OCI-LY7 (cell line): ENCODE results near the gene AGBL3. TPM values are rescaled to one million over a fixed set of nuclear protein-coding genes. Genes with fewer than 3 reads are reported as not detected.

Experiments used
- BruUV-seq: library from RNA; stranded (reverse); fragments of 400-500 nt; replicated peaks from 2 replicates; lab custom pipeline; 2021; lab: Mats Ljungman, UMichigan
- CTCF ChIA-PET: fragments of 300-600 bp; sonication (Branson Sonifier 250); formaldehyde crosslinking; loops from one replicate; lab custom pipeline; 2022; ENCODE audit warnings: antibody characterized with exemption; ENCODE audit not compliant: unreplicated experiment; lab: Charles Lee
- POLR2A ChIA-PET: fragments of 300-600 bp; sonication (Branson Sonifier 250); formaldehyde crosslinking; loops from one replicate; lab custom pipeline; 2022; ENCODE audit warnings: antibody characterized with exemption; lab: Charles Lee
- DNase-seq: peaks from one replicate; pipeline ENCODE4 v3.0.0-alpha.2; 2015; ENCODE audit warnings: low spot score
- H2AFZ ChIP-seq: fragments of 200-600 bp; sonication (generic), shearing (Covaris generic); 2 replicates; pipeline ENCODE4 v1.6.1; 2014; ENCODE audit warnings: mild to moderate bottlenecking, antibody characterized with exemption, low read length, moderate library complexity
- H3K27ac ChIP-seq: fragments of 200-600 bp; sonication (generic); 2 replicates; pipeline ENCODE4 v1.5.1; 2014; ENCODE audit warnings: mixed run types, low read depth, mild to moderate bottlenecking, moderate library complexity, low read length, inconsistent platforms; ENCODE audit not compliant: poor library complexity, severe bottlenecking
- H3K36me3 ChIP-seq: fragments of 200-600 bp; sonication (generic); 2 replicates; pipeline ENCODE4 v1.6.1; 2014; ENCODE audit warnings: mild to moderate bottlenecking, antibody characterized with exemption, low read length, moderate library complexity, mixed read lengths; ENCODE audit not compliant: insufficient read depth
- H3K4me1 ChIP-seq: fragments of 200-600 bp; sonication (generic); 2 replicates; pipeline ENCODE4 v1.5.1; 2014; ENCODE audit warnings: mild to moderate bottlenecking, low read length; ENCODE audit not compliant: insufficient read depth, poor library complexity, severe bottlenecking
- H3K4me2 ChIP-seq: fragments of 200-600 bp; sonication (generic); 2 replicates; pipeline ENCODE4 v1.6.1; 2014; ENCODE audit warnings: mild to moderate bottlenecking, low read length
- H3K4me3 ChIP-seq: fragments of 200-600 bp; sonication (generic); 2 replicates; pipeline ENCODE4 v1.5.1; 2014; ENCODE audit warnings: mild to moderate bottlenecking, low read depth, low read length; ENCODE audit not compliant: poor library complexity, severe bottlenecking
- H3K79me2 ChIP-seq: fragments of 200-600 bp; sonication (generic); 2 replicates; pipeline ENCODE4 v1.6.1; 2016; ENCODE audit warnings: low read depth, mild to moderate bottlenecking, low read length, moderate library complexity, mixed read lengths; ENCODE audit not compliant: insufficient read depth
- H3K9me2 ChIP-seq: fragments of 200-600 bp; sonication (generic); 2 replicates; pipeline ENCODE4 v1.6.1; 2016; ENCODE audit warnings: mild to moderate bottlenecking, low read length, mixed read lengths; ENCODE audit not compliant: insufficient read depth
- H3K9me3 ChIP-seq: fragments of 200-600 bp; sonication (generic); 2 replicates; pipeline ENCODE4 v1.6.1; 2014; ENCODE audit warnings: mild to moderate bottlenecking, mixed run types, low read length, mixed read lengths
- H4K20me1 ChIP-seq: fragments of 200-600 bp; sonication (generic); 2 replicates; pipeline ENCODE4 v1.6.1; 2014; ENCODE audit warnings: mild to moderate bottlenecking, antibody characterized with exemption, low read length, moderate library complexity, mixed read lengths; ENCODE audit not compliant: insufficient read depth
- EZH2phosphoT487 ChIP-seq: fragments of 200-600 bp; sonication (generic); IDR thresholded peaks from 2 replicates; pipeline ENCODE4 v1.6.1; 2018; ENCODE audit warnings: low read depth, borderline replicate concordance, mild to moderate bottlenecking, mixed run types, antibody characterized with exemption, low read length, moderate library complexity, mixed read lengths
- intact Hi-C: fragments of 100-400 bp; cut with micrococcal nuclease; formaldehyde crosslinking; loops from one replicate; pipeline ENCODE4 v1.10.0; 2022; ENCODE audit not compliant: unreplicated experiment
- total RNA-seq, 2 experiments: library from RNA; depleted of rRNA in 1 of 2; stranded (reverse); fragments of >200 nt in 1 of 2; shearing (Covaris generic) in 1 of 2; gene quantifications; 2 replicates each; pipeline ENCODE4 v1.2.3, GENCODE V29; 2014 to 2022
- TF ChIP-seq, protein P1 (sequence below): fragments of 200-600 bp; sonication (generic); conservative IDR thresholded peaks from 2 replicates; pipeline ENCODE4 v1.5.1; 2014; ENCODE audit warnings: mild to moderate bottlenecking, antibody characterized with exemption, low read length, moderate library complexity, mixed read lengths

AGBL3 gene
- total RNA-seq, 2 experiments from 2014 or later = 3.5 to 4.9 TPM

DNA sequence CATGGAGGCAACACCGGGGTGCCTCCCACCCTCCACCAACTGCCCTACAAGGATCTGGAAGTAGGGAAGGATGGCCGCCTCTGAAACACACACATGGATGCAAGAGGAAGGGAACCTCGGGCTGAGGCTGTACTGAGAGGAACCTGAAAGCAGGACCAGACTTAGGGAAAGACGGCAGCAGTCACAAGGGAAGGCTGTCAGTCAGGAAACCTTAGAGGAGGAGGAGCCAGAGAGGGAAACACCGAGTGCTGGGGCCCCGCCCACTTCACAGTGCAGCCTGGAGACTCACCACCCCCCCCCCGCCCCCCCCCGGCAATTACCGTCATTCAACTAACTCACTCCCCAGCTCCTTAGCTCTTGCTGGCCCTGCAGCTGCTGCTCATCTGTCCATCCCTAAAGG, 181.7 kb downstream of the AGBL3 start:
- Histone ChIP-seq H3K4me3 (no peak overlapping the region), H3K9me2 (no peaks in the 10 kb centered on the region), H4K20me1 (peaks cover 6% of the 10 kb centered on the region; the same call in 1 of the 2 replicates), H2AFZ (no peak overlapping the region), H3K4me1 (peaks cover 32% of the 10 kb centered on the region), H3K36me3 (peaks cover 56% of the 10 kb centered on the region), H3K79me2 (peaks cover 16% of the 10 kb centered on the region; the same call in 1 of the 2 replicates), H3K4me2 (no peak overlapping the region), H3K27ac (no peak overlapping the region), H3K9me3 (peaks cover 1% of the 10 kb centered on the region; the same call in 1 of the 2 replicates)
- no peak for TF ChIP-seq EZH2phosphoT487
- TF ChIP-seq, protein P1, sequence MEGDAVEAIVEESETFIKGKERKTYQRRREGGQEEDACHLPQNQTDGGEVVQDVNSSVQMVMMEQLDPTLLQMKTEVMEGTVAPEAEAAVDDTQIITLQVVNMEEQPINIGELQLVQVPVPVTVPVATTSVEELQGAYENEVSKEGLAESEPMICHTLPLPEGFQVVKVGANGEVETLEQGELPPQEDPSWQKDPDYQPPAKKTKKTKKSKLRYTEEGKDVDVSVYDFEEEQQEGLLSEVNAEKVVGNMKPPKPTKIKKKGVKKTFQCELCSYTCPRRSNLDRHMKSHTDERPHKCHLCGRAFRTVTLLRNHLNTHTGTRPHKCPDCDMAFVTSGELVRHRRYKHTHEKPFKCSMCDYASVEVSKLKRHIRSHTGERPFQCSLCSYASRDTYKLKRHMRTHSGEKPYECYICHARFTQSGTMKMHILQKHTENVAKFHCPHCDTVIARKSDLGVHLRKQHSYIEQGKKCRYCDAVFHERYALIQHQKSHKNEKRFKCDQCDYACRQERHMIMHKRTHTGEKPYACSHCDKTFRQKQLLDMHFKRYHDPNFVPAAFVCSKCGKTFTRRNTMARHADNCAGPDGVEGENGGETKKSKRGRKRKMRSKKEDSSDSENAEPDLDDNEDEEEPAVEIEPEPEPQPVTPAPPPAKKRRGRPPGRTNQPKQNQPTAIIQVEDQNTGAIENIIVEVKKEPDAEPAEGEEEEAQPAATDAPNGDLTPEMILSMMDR = no peak
- intact Hi-C loops = no loop called here
- ChIA-PET POLR2A (interaction anchor here (4.3 kb wide), 1 partner anchor 181 kb away, joined by 35 read pairs; the partner anchor contains the start of gene AGBL3), CTCF (interaction anchor here (1.0 kb wide), 1 partner anchor 181 kb away, joined by 3 read pairs; no protein-coding TSS in a partner anchor)
- BruUV-seq = no TSS peak
- no peak for DNase-seq

DNA sequence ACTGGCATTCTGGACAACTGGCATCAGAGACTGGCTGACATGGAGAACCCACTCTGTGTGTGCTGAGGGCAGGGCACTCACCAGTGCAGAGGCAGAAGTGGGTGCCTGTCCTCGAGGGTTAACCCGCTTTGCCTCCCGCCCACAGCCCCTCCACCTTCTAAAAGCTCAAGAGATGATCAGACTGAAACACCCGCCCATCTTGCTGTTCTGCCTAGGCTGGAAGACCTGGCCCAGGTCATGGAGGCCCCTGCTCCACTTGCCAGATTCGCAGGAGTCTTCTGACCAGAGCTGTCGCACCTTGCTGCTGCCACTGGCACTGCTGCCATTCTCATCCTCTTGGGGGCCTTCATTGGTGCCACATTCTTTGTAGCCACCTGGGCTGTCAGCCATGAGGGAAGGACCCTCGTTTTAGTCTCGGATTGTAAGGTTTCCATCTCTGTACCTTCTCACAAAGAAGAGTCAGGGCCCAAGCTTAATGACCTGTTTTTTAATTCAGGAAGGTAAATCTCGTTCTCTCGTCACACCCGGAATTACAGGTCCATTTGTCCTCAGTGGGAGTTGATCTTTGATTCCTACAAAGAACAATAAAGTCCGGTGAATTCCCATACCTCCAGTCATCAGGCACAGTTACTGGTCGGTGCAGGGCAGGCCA, 182.3 kb downstream of the AGBL3 start:
- no TSS peak for BruUV-seq
- TF ChIP-seq EZH2phosphoT487 = no peak
- TF ChIP-seq, protein P1 = no peak
- intact Hi-C loops = no loop called here
- no peak for DNase-seq
- H3K4me1 ChIP-seq = peaks cover 32% of the 10 kb centered on the region
- peaks cover 6% of the 10 kb centered on the region; the same call in 1 of the 2 replicates for H4K20me1 ChIP-seq
- peak overlapping the region; percentile 98 for H3K4me2 ChIP-seq
- H3K9me2 ChIP-seq = no peaks in the 10 kb centered on the region
- H3K79me2 ChIP-seq = peaks cover 16% of the 10 kb centered on the region; the same call in 1 of the 2 replicates
- no peak overlapping the region for H2AFZ ChIP-seq
- peak overlapping the region; percentile 76 for H3K4me3 ChIP-seq
- H3K36me3 ChIP-seq = peaks cover 54% of the 10 kb centered on the region
- POLR2A ChIA-PET = interaction anchor here (0.8 to 4.3 kb wide), 5 partner anchors 8 to 523 kb away, joined by 3 to 35 read pairs (median 9); partner anchors contain the start of genes AGBL3 and BPGM
- CTCF ChIA-PET = interaction anchor here (0.8 to 1.2 kb wide), 2 partner anchors 7 to 183 kb away, joined by 4 to 6 read pairs; partner anchors contain the start of gene AGBL3
- no peaks in the 10 kb centered on the region for H3K9me3 ChIP-seq
- H3K27ac ChIP-seq = no peak overlapping the region
